H1 (cell line): ENCODE measurements around the gene PTPRD. TPM values are rescaled to one million over a fixed set of nuclear protein-coding genes. Genes with fewer than 3 reads are reported as not detected.
A peak's percentile ranks its signal among the peaks of the same experiment; 100 is the strongest.

ENCODE experiments used
- CTCF ChIA-PET: fragments of 300-600 bp; sonication (Branson Sonifier 250); formaldehyde crosslinking; loops from one replicate; lab custom pipeline; 2021; ENCODE audit not compliant: partially characterized antibody; lab: Charles Lee
- POLR2A ChIA-PET: fragments of 300-600 bp; sonication (Branson Sonifier 250); formaldehyde crosslinking; loops from one replicate; lab custom pipeline; 2021; ENCODE audit warnings: inconsistent platforms; ENCODE audit not compliant: partially characterized antibody; lab: Charles Lee
- DNase-seq, 2 experiments: peaks; one replicate each; pipeline versions ENCODE4 v3.0.0 to v3.0.0-alpha.2; 2010 to 2022; ENCODE audit warnings: low spot score in 2 of 2, low read depth in 1 of 2, mixed read lengths in 1 of 2
- FAIRE-seq: peaks from 2 replicates; lab custom pipeline; 2011; peaks lifted over from hg19 to GRCh38; lab: Jason Lieb, UNC
- H2AFZ ChIP-seq: 2 replicates; pipeline ENCODE4 v1.8.1; 2012; ENCODE audit warnings: low read length, inconsistent platforms
- H2AK5ac ChIP-seq: 2 replicates; pipeline ENCODE4 v1.6.1; 2013; ENCODE audit warnings: low read depth, low read length
- H2BK120ac ChIP-seq: replicated peaks from 2 replicates; pipeline ENCODE3; 2013; ENCODE audit warnings: low read depth, low read length, inconsistent platforms
- H2BK12ac ChIP-seq: 2 replicates; pipeline ENCODE4 v1.6.1; 2013; ENCODE audit warnings: low read depth, low read length
- H2BK15ac ChIP-seq: 2 replicates; pipeline ENCODE4 v1.6.1; 2013; ENCODE audit warnings: low read length
- H2BK20ac ChIP-seq: 2 replicates; pipeline ENCODE4 v1.6.1; 2013; ENCODE audit warnings: low read length
- H2BK5ac ChIP-seq: 2 replicates; pipeline ENCODE4 v1.6.1; 2013; ENCODE audit warnings: low read depth, low read length
- H3K14ac ChIP-seq: 2 replicates; pipeline ENCODE4 v1.6.1; 2013; ENCODE audit warnings: inconsistent platforms; ENCODE audit not compliant: insufficient read length
- H3K18ac ChIP-seq: 2 replicates; pipeline ENCODE4 v1.6.1; 2013; ENCODE audit warnings: low read length; ENCODE audit errors: extremely low read depth
- H3K23ac ChIP-seq: 2 replicates; pipeline ENCODE4 v1.6.1; 2013; ENCODE audit warnings: inconsistent platforms; ENCODE audit not compliant: insufficient read length
- H3K23me2 ChIP-seq: 2 replicates; pipeline ENCODE4 v1.6.1; 2013; ENCODE audit warnings: low read depth, low read length
- H3K27ac ChIP-seq: 2 replicates; pipeline ENCODE4 v1.6.1; 2011; ENCODE audit warnings: low read depth, low read length, inconsistent platforms
- H3K27me3 ChIP-seq, 4 experiments: replicated peaks in 1 of 4; 1 replicate in 1 of 4; 2 replicates in 3 of 4; pipeline versions ENCODE4 v1.6.1 to v1.8.1; 2011 to 2013; ENCODE audit warnings: low read length in 3 of 4, mild to moderate bottlenecking in 3 of 4, inconsistent platforms in 2 of 4, mixed read lengths in 2 of 4, moderate library complexity in 1 of 4; ENCODE audit not compliant: control insufficient read depth in 3 of 4, insufficient read depth in 3 of 4; ENCODE audit errors: extremely low read depth in 1 of 4
- H3K36me3 ChIP-seq, 4 experiments: 2 replicates each; pipeline versions ENCODE4 v1.6.1 to v1.8.1; 2011 to 2013; ENCODE audit warnings: mild to moderate bottlenecking in 4 of 4, low read length in 3 of 4, moderate library complexity in 2 of 4, control low read depth in 1 of 4, inconsistent platforms in 1 of 4; ENCODE audit not compliant: insufficient read depth in 4 of 4, control insufficient read depth in 2 of 4
- H3K4ac ChIP-seq: replicated peaks from 2 replicates; pipeline ENCODE3; 2013; ENCODE audit warnings: low read length, low read depth, mixed read lengths, inconsistent platforms; ENCODE audit not compliant: insufficient read length
- H3K4me1 ChIP-seq, 4 experiments: replicated peaks in 1 of 4; 1 replicate in 1 of 4; 2 replicates in 3 of 4; pipeline versions ENCODE4 v1.6.1 to v1.8.1; 2011 to 2013; ENCODE audit warnings: low read length in 3 of 4, inconsistent platforms in 2 of 4, mixed read lengths in 1 of 4; ENCODE audit not compliant: insufficient read depth in 4 of 4, control insufficient read depth in 3 of 4
- H3K4me2 ChIP-seq, 2 experiments: 2 replicates each; pipeline versions ENCODE4 v1.6.1 to v1.8.1; 2011 to 2013; ENCODE audit warnings: low read depth in 2 of 2, low read length in 2 of 2, control low read depth in 1 of 2, inconsistent platforms in 1 of 2, mild to moderate bottlenecking in 1 of 2; ENCODE audit not compliant: insufficient read depth in 1 of 2
- H3K4me3 ChIP-seq, 4 experiments: fragments of 200-600, 300-600 bp in 1 of 4; sonication (generic), shearing (Covaris generic), sonication (Bioruptor Twin) in 1 of 4; 2 replicates each; pipeline versions ENCODE4 v1.5.1 to v1.8.1; 2011 to 2016; ENCODE audit warnings: low read length in 4 of 4, low read depth in 3 of 4, control low read depth in 2 of 4, inconsistent platforms in 2 of 4, mild to moderate bottlenecking in 2 of 4, mixed read lengths in 1 of 4, moderate library complexity in 1 of 4; ENCODE audit not compliant: insufficient read depth in 2 of 4; ENCODE audit errors: extremely low read depth in 1 of 4
- H3K56ac ChIP-seq: replicated peaks from 2 replicates; pipeline ENCODE3; 2013; ENCODE audit warnings: low read depth, mild to moderate bottlenecking, mixed read lengths, low read length, inconsistent platforms; ENCODE audit not compliant: insufficient read length
- H3K79me1 ChIP-seq: 2 replicates; pipeline ENCODE4 v1.6.1; 2013; ENCODE audit warnings: low read depth, low read length, control low read depth
- H3K79me2 ChIP-seq, 2 experiments: 2 replicates each; pipeline versions ENCODE4 v1.6.1 to v1.8.1; 2012 to 2013; ENCODE audit warnings: low read length in 2 of 2, mild to moderate bottlenecking in 2 of 2, inconsistent platforms in 1 of 2; ENCODE audit not compliant: insufficient read depth in 2 of 2, control insufficient read depth in 1 of 2
- H3K9ac ChIP-seq, 4 experiments: replicated peaks in 1 of 4; 1 replicate in 1 of 4; 2 replicates in 3 of 4; pipeline versions ENCODE4 v1.6.1 to v1.8.1; 2011 to 2013; ENCODE audit warnings: low read depth in 3 of 4, low read length in 3 of 4, control low read depth in 2 of 4, mild to moderate bottlenecking in 2 of 4, moderate library complexity in 2 of 4, inconsistent platforms in 1 of 4; ENCODE audit errors: extremely low read depth in 1 of 4
- H3K9me3 ChIP-seq, 2 experiments: 2 replicates each; pipeline versions ENCODE4 v1.6.1 to v1.8.1; 2012 to 2013; ENCODE audit warnings: mild to moderate bottlenecking in 2 of 2, moderate library complexity in 2 of 2, control low read depth in 1 of 2, inconsistent platforms in 1 of 2, low read depth in 1 of 2, low read length in 1 of 2, mixed read lengths in 1 of 2; ENCODE audit not compliant: insufficient read depth in 2 of 2
- H4K20me1 ChIP-seq, 2 experiments: replicated peaks in 1 of 2; 2 replicates each; pipeline versions ENCODE3 to v1.8.1; 2011 to 2013; ENCODE audit warnings: inconsistent platforms in 2 of 2, low read length in 2 of 2, mild to moderate bottlenecking in 1 of 2; ENCODE audit not compliant: insufficient read depth in 2 of 2, control insufficient read depth in 1 of 2
- H4K5ac ChIP-seq: 2 replicates; pipeline ENCODE4 v1.6.1; 2013; ENCODE audit warnings: low read length, low read depth, mixed read lengths, inconsistent platforms; ENCODE audit not compliant: insufficient read length
- H4K8ac ChIP-seq: 2 replicates; pipeline ENCODE4 v1.8.0; 2013; ENCODE audit warnings: mild to moderate bottlenecking, moderate library complexity, low read length, inconsistent platforms; ENCODE audit not compliant: insufficient read depth; ENCODE audit errors: extremely low read depth
- H4K91ac ChIP-seq: replicated peaks from 2 replicates; pipeline ENCODE3; 2013; ENCODE audit warnings: low read length, mixed read lengths, inconsistent platforms; ENCODE audit not compliant: insufficient read length
- BACH1 ChIP-seq: IDR thresholded peaks from 2 replicates; pipeline ENCODE4 v1.6.1; 2012; ENCODE audit warnings: low read length, improper control_type of control experiment
- CEBPB ChIP-seq: IDR thresholded peaks from 2 replicates; pipeline ENCODE4 v1.6.1; 2012; ENCODE audit warnings: low read depth, low read length
- CHD2 ChIP-seq: IDR thresholded peaks from 2 replicates; pipeline ENCODE4 v1.6.1; 2012; ENCODE audit warnings: low read length, improper control_type of control experiment
- CREB1 ChIP-seq: IDR thresholded peaks from 2 replicates; pipeline ENCODE4 v1.6.1; 2012; ENCODE audit warnings: inconsistent platforms
- EGR1 ChIP-seq: IDR thresholded peaks from 2 replicates; pipeline ENCODE4 v1.6.1; 2011; ENCODE audit warnings: low read depth, low read length, borderline replicate concordance
- HDAC2 ChIP-seq, 2 experiments: fragments of 300-600 bp in 1 of 2; sonication (generic) in 1 of 2; IDR thresholded peaks; 2 replicates each; pipeline ENCODE4 v1.6.1; 2011 to 2012; ENCODE audit warnings: low read depth in 2 of 2, low read length in 2 of 2, mild to moderate bottlenecking in 2 of 2, moderate library complexity in 2 of 2, borderline replicate concordance in 1 of 2, inconsistent platforms in 1 of 2
- HDAC6 ChIP-seq: IDR thresholded peaks from one replicate; pipeline ENCODE4 v1.7.1; 2012; ENCODE audit warnings: low read depth, mild to moderate bottlenecking, inconsistent platforms, low read length, moderate library complexity
- POU5F1 ChIP-seq: IDR thresholded peaks from 2 replicates; pipeline ENCODE4 v1.6.1; 2011; ENCODE audit warnings: low read depth, mild to moderate bottlenecking, low read length, moderate library complexity
- RAD21 ChIP-seq, 2 experiments: IDR thresholded peaks in 1 of 2; conservative IDR thresholded peaks in 1 of 2; 2 replicates each; pipeline ENCODE4 v1.6.1; 2011; ENCODE audit warnings: low read depth in 2 of 2, low read length in 2 of 2, improper control_type of control experiment in 1 of 2, inconsistent platforms in 1 of 2, mild to moderate bottlenecking in 1 of 2, moderate library complexity in 1 of 2
- SIRT6 ChIP-seq: IDR thresholded peaks from one replicate; pipeline ENCODE4 v1.7.1; 2012; ENCODE audit warnings: low read length, inconsistent platforms
- SIX5 ChIP-seq: IDR thresholded peaks from 2 replicates; pipeline ENCODE4 v1.6.1; 2011; ENCODE audit warnings: mild to moderate bottlenecking, low read depth, low read length
- SP1 ChIP-seq: IDR thresholded peaks from 2 replicates; pipeline ENCODE4 v1.6.1; 2011; ENCODE audit warnings: low read depth, low read length
- SP4 ChIP-seq: IDR thresholded peaks from 2 replicates; pipeline ENCODE4 v1.6.1; 2012; ENCODE audit warnings: low read length, inconsistent platforms
- TAF7 ChIP-seq: optimal IDR thresholded peaks from 2 replicates; pipeline ENCODE3; 2011; ENCODE audit warnings: low read depth, mild to moderate bottlenecking, inconsistent platforms, low read length, moderate library complexity, borderline replicate concordance
- YY1 ChIP-seq: IDR thresholded peaks from 2 replicates; pipeline ENCODE4 v1.6.1; 2011; ENCODE audit warnings: low read depth, mild to moderate bottlenecking, low read length
- WGBS, 2 experiments: shearing (Covaris generic) in 1 of 2; methylation state at CpG; one replicate each; pipeline versions ENCODE4 v1.1.6 to v1.1.7; 2013 to 2015; ENCODE audit warnings: low lambda C conversion rate in 2 of 2, mixed read lengths in 2 of 2, inconsistent platforms in 1 of 2, low coverage in 1 of 2, missing lambda C conversion rate in 1 of 2; ENCODE audit not compliant: insufficient replicate concordance in 2 of 2, insufficient coverage in 1 of 2, insufficient read length in 1 of 2; ENCODE audit errors: extremely low coverage in 1 of 2, missing lambda C conversion rate in 1 of 2; 5-methylcytosine and 5-hydroxymethylcytosine counted together
- polyA plus RNA-seq, 7 experiments: library from polyadenylated mRNA; depleted of rRNA in 3 of 7; stranded (reverse) in 5 of 7; unstranded in 2 of 7; fragments of >200 nt in 5 of 7; fragments of 200-250 nt in 2 of 7; gene quantifications; 1 replicate in 5 of 7; 2 replicates in 1 of 7; 4 replicates in 1 of 7; pipeline versions ENCODE4 v1.2.1 to v1.2.3, GENCODE V29; 2011 to 2013; ENCODE audit warnings: missing spikeins in 2 of 7, mixed read lengths in 2 of 7
- total RNA-seq: library from RNA; stranded (reverse); fragmentation: NEBNext Ultra II Directional; extraction: Animal tissue kit (Norgen Biotek cat#: 25700); gene quantifications from 2 replicates; pipeline ENCODE4 v1.2.1, GENCODE V29; 2021
- TF ChIP-seq, protein P1 (sequence below): IDR thresholded peaks from 2 replicates; pipeline ENCODE4 v1.6.1; 2012; ENCODE audit warnings: inconsistent platforms

Gene PTPRD
- total and polyA plus RNA-seq, 2 of the 8 experiments (the other 6 are each of a cell fraction or from before 2014, with no cell fraction given), result 17.2 to 77.0 TPM

- H2BK12ac ChIP-seq, result no peak overlapping the region
- CTCF ChIA-PET, result interaction anchor here (1.2 kb wide), 1 partner anchor 28 kb away, joined by 3 read pairs; no protein-coding TSS in a partner anchor
- no peak overlapping the region for H2AK5ac ChIP-seq
- H2BK120ac ChIP-seq, result no peak overlapping the region
- no peak overlapping the region for H3K4me2 ChIP-seq
- H3K4me1 ChIP-seq, result no peaks in the 10 kb centered on the region
- H3K36me3 ChIP-seq, result no peaks in the 10 kb centered on the region
- H3K4me3 ChIP-seq, result no peak overlapping the region
- DNase-seq (no peak), FAIRE-seq (no peak)
- H3K23me2 ChIP-seq, result no peaks in the 10 kb centered on the region
- no peak overlapping the region for H2BK15ac ChIP-seq
- no peaks in the 10 kb centered on the region for H4K20me1 ChIP-seq
- H4K91ac ChIP-seq, result no peak overlapping the region
- no peak overlapping the region for H3K56ac ChIP-seq
- H4K5ac ChIP-seq, result no peak overlapping the region
- no peaks in the 10 kb centered on the region for H3K79me2 ChIP-seq
- no peak overlapping the region for H3K27ac ChIP-seq
- WGBS, 2 experiments, result 78% methylated on average over 4 of the region's 4 CpGs; no CpG with 5 or more reads in 1 of the 2 experiments
- POLR2A ChIA-PET, result no interaction called here
- no peak overlapping the region for H3K18ac ChIP-seq
- H3K9me3 ChIP-seq, result no peaks in the 10 kb centered on the region
- no peak overlapping the region for H2BK5ac ChIP-seq
- H3K9ac ChIP-seq, result no peak overlapping the region
- H2AFZ ChIP-seq, result peak overlapping the region; percentile 89
- H4K8ac ChIP-seq, result no peak overlapping the region
- H3K79me1 ChIP-seq, result no peaks in the 10 kb centered on the region
- no peak overlapping the region for H3K23ac ChIP-seq
- no peaks in the 10 kb centered on the region for H3K27me3 ChIP-seq
- no peak overlapping the region for H3K14ac ChIP-seq
- H2BK20ac ChIP-seq, result no peak overlapping the region
- no peak overlapping the region for H3K4ac ChIP-seq
- TF ChIP-seq CEBPB, result no peak
- no peak for TF ChIP-seq SIX5
- TF ChIP-seq SP4, result no peak
- no peak for TF ChIP-seq TAF7
- TF ChIP-seq CHD2, result no peak
- TF ChIP-seq HDAC2 (IDR thresholded peaks at IDR 0.05; ENCODE audit: borderline replicate concordance in 1 of 2, low read depth in 2 of 2, low read length in 2 of 2), result no peak
- TF ChIP-seq RAD21 (IDR thresholded peaks at IDR 0.05 in 1 of 2, conservative IDR thresholded peaks at IDR 0.05 in 1 of 2; ENCODE audit: low read depth in 2 of 2, low read length in 2 of 2), result no peak
- TF ChIP-seq BACH1, result no peak
- TF ChIP-seq YY1, result no peak
- no peak for TF ChIP-seq HDAC6
- TF ChIP-seq, protein P1, sequence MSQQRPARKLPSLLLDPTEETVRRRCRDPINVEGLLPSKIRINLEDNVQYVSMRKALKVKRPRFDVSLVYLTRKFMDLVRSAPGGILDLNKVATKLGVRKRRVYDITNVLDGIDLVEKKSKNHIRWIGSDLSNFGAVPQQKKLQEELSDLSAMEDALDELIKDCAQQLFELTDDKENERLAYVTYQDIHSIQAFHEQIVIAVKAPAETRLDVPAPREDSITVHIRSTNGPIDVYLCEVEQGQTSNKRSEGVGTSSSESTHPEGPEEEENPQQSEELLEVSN, result no peak
- TF ChIP-seq SP1, result no peak
- TF ChIP-seq SIRT6, result no peak
- no peak for TF ChIP-seq POU5F1
- TF ChIP-seq CREB1, result no peak
- TF ChIP-seq EGR1, result no peak
These were observed 1713.3 kb downstream of the PTPRD start for GRCh38 chr9:8899511-8899910.
